Activated naive CD4-positive, alpha-beta T cell treated with anti-CD3 and anti-CD28 coated beads for 36 hours (primary cell): ENCODE results near the gene SYNGAP1. TPM values are rescaled to one million over a fixed set of nuclear protein-coding genes. Genes with fewer than 3 reads are reported as not detected.

Experiments
- CTCF ChIA-PET: fragments of 350-600 bp; sonication (Branson Sonifier 250); formaldehyde crosslinking; loops from one replicate; lab custom pipeline; 2021; ENCODE audit warnings: antibody characterized with exemption; lab: Charles Lee
- DNase-seq: peaks from one replicate; pipeline ENCODE4 v3.0.0-alpha.2; 2020
- H3K27ac Mint-ChIP-seq: one replicate; pipeline ENCODE4 v1.8.0; 2021; ENCODE audit warnings: mild to moderate bottlenecking, mixed read lengths
- H3K27me3 Mint-ChIP-seq: one replicate; pipeline ENCODE4 v1.8.0; 2021; ENCODE audit warnings: low read depth, mixed read lengths
- H3K36me3 Mint-ChIP-seq: one replicate; pipeline ENCODE4 v1.8.0; 2021; ENCODE audit warnings: low read depth, mixed read lengths
- H3K4me1 Mint-ChIP-seq: one replicate; pipeline ENCODE4 v1.8.0; 2021; ENCODE audit warnings: low read depth, mixed read lengths
- H3K4me3 Mint-ChIP-seq: one replicate; pipeline ENCODE4 v1.8.0; 2021; ENCODE audit warnings: mild to moderate bottlenecking, moderate library complexity, mixed read lengths
- H3K9me3 Mint-ChIP-seq: one replicate; pipeline ENCODE4 v1.8.0; 2021; ENCODE audit warnings: mixed read lengths
- intact Hi-C: fragments of 100-400 bp; cut with micrococcal nuclease; formaldehyde crosslinking; loops from one replicate; pipeline ENCODE4 v1.15.1; 2023
- total RNA-seq, 2 experiments: library from RNA; stranded (reverse); gene quantifications; one replicate each; pipeline ENCODE4 v1.2.3, GENCODE V29; 2021

Gene SYNGAP1
- total RNA-seq, 2 experiments from 2014 or later = 35.1 to 42.2 TPM

- peaks cover 74% of the 10 kb centered on the region for H3K4me1 Mint-ChIP-seq
- CTCF ChIA-PET = interaction anchor here (0.6 to 2.0 kb wide), 3 partner anchors 10 to 104 kb away, joined by 3 to 6 read pairs (median 4); no protein-coding TSS in a partner anchor
- H3K4me3 Mint-ChIP-seq = peak overlapping the region; percentile 92
Observed at GRCh38 chr6:33416386-33417127, 3.3 kb upstream of the SYNGAP1 start.

DNA sequence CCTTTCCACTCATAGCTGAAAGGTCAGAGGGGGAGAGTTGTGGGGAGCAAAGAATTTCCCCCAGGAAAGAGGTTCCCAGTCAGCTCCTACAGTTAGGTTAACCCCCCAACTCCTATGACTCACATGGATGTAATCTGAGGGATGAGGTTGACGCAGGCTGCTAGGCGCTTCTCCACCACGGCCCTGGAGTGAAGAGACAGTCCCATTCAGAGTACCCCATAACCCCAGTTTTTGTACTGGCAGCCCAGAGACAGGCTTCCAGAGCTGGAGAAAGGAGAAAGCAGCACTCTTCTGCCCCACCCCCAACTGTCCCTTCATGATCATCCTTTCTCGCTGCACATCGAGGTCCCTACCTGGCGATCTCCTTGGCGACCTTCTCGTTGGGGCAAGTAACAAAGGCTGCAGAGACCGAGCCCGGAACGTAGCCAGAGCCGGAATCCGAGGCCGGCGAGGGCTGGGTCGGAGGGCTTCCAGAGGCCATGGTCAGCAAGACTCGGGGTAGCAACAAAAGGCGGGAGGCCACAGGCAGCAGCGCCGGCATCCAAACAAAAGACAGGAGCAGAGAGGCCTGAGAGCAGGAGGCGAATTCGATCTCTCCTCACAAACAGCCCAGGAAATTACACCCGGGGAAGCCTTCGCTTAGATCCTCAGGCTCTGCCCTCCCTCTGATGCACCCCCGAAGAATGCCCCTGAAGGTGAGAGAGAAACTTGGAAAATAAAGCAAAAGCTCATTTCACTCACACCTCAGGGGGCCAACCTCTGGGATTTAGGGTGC lies 2.5 kb upstream of the SYNGAP1 start:
- H3K27ac Mint-ChIP-seq = peak overlapping the region; percentile 99
- H3K4me1 Mint-ChIP-seq = peaks cover 71% of the 10 kb centered on the region
- peak overlapping the region; percentile 92 for H3K4me3 Mint-ChIP-seq
- no peaks in the 10 kb centered on the region for H3K9me3 Mint-ChIP-seq
- DNase-seq = peak; percentile 56
- no peaks in the 10 kb centered on the region for H3K27me3 Mint-ChIP-seq
- intact Hi-C loops = loop anchor here (2.0 to 5.0 kb wide), 3 partner anchors 13 to 820 kb away; partner anchors contain the start of genes HMGA1 and PSMB8
- peaks cover 22% of the 10 kb centered on the region for H3K36me3 Mint-ChIP-seq
- CTCF ChIA-PET = interaction anchor here (0.6 to 2.0 kb wide), 4 partner anchors 9 to 105 kb away, joined by 3 to 6 read pairs (median 4); no protein-coding TSS in a partner anchor

More at GRCh38 chr6:33416386-33417127, 3.3 kb upstream of the SYNGAP1 start:
- no peaks in the 10 kb centered on the region for H3K9me3 Mint-ChIP-seq
- H3K36me3 Mint-ChIP-seq = peaks cover 22% of the 10 kb centered on the region
- no peaks in the 10 kb centered on the region for H3K27me3 Mint-ChIP-seq
- peak; percentile 77 for DNase-seq
- H3K27ac Mint-ChIP-seq = peak overlapping the region; percentile 99
- intact Hi-C loops = loop anchor here (2.0 to 5.0 kb wide), 3 partner anchors 14 to 821 kb away; partner anchors contain the start of genes HMGA1 and PSMB8

GRCh38 chr6:33417903-33418689 lies 1.8 kb upstream of the SYNGAP1 start, which contains the start of gene CUTA:
CUTA (minus strand) TSS chr6:33418107; CDS start chr6:33418000, 107 bp downstream.
- Mint-ChIP-seq H3K4me1 (peaks cover 65% of the 10 kb centered on the region), H3K27me3 (no peaks in the 10 kb centered on the region), H3K9me3 (no peaks in the 10 kb centered on the region), H3K36me3 (peaks cover 22% of the 10 kb centered on the region), H3K4me3 (peak within 1 kb of the TSS; percentile 92), H3K27ac (peak within 1 kb of the TSS; percentile 99)
- DNase-seq = peak; percentile 100
- intact Hi-C loops = loop anchor here (1.0 to 5.0 kb wide), 14 partner anchors 8 to 819 kb away; partner anchors contain the start of genes BAK1, HMGA1, KIFC1 and PSMB8
- CTCF ChIA-PET = interaction anchor here (0.7 to 1.9 kb wide), 5 partner anchors 13 to 161 kb away, joined by 3 to 9 read pairs (median 3); no protein-coding TSS in a partner anchor

GRCh38 chr6:33418690-33419291 lies 1.1 kb upstream of the SYNGAP1 start:
- intact Hi-C loops = loop anchor here (1.0 to 5.0 kb wide), 13 partner anchors 8 to 819 kb away; partner anchors contain the start of genes BAK1, HMGA1, KIFC1 and PSMB8
- DNase-seq = peak; percentile 86
- peak overlapping the region; percentile 92 for H3K4me3 Mint-ChIP-seq
- CTCF ChIA-PET = interaction anchor here (0.6 to 1.9 kb wide), 9 partner anchors 10 to 160 kb away, joined by 3 to 9 read pairs (median 3); no protein-coding TSS in a partner anchor
- H3K27me3 Mint-ChIP-seq = no peaks in the 10 kb centered on the region
- H3K36me3 Mint-ChIP-seq = peaks cover 22% of the 10 kb centered on the region
- H3K27ac Mint-ChIP-seq = peak overlapping the region; percentile 99
- peaks cover 61% of the 10 kb centered on the region for H3K4me1 Mint-ChIP-seq
- H3K9me3 Mint-ChIP-seq = no peaks in the 10 kb centered on the region

DNA sequence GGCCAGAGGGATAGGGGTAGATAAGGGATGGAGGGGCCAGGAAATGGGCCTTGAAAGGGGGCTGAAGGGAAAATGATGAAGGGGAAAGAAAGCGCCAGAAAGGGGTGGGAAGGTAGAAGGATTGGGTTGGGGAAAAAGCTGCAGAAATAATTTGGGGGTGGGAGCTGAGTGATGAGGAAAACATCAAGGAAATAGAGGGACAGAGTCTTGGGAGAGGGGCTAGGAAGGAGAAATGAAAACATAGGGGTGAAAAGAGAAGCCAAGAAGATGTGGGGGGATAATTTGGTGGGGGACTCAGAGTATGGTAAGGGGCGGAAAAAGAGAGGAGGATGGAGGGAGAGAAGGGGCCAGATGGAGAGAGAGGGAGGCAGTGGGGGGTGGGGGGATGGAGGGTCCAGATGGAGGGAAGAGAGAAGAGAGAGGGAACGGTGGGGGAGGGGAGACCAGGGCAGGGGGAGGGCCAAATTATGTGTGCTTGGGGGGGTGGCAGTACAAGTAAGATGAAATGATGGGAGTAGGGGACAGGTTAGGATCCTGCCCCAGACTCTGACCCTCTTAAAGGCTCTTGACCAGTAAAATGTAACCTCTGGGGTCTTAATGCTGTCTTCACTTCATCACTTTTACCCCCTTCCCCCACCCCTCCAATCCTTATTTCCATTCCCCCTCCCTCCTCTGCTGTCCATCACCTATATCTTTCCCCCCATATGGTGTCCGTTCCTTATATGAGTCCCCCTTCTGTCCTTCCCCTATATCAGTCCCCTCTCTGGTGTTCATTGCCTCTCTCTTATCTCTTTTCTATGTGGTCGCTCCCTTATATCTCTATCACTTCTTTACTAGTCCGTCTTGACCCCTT lies 852 bp downstream of the SYNGAP1 start:
- CTCF ChIA-PET = no interaction called here
- Mint-ChIP-seq H3K27me3 (no peaks in the 10 kb centered on the region), H3K9me3 (no peaks in the 10 kb centered on the region), H3K36me3 (peaks cover 10% of the 10 kb centered on the region), H3K4me1 (peaks cover 53% of the 10 kb centered on the region), H3K4me3 (peak overlapping the region; percentile 62), H3K27ac (no peak overlapping the region)
- no peak for DNase-seq
- intact Hi-C loops = no loop called here

GRCh38 chr6:33421344-33421643 lies 1.4 kb downstream of the SYNGAP1 start:
- Mint-ChIP-seq H3K27me3 (no peaks in the 10 kb centered on the region), H3K27ac (no peak overlapping the region), H3K36me3 (peaks cover 8% of the 10 kb centered on the region), H3K9me3 (no peaks in the 10 kb centered on the region), H3K4me3 (peak overlapping the region; percentile 17), H3K4me1 (peaks cover 48% of the 10 kb centered on the region)
- intact Hi-C loops = no loop called here
- DNase-seq = no peak
- CTCF ChIA-PET = no interaction called here

DNA sequence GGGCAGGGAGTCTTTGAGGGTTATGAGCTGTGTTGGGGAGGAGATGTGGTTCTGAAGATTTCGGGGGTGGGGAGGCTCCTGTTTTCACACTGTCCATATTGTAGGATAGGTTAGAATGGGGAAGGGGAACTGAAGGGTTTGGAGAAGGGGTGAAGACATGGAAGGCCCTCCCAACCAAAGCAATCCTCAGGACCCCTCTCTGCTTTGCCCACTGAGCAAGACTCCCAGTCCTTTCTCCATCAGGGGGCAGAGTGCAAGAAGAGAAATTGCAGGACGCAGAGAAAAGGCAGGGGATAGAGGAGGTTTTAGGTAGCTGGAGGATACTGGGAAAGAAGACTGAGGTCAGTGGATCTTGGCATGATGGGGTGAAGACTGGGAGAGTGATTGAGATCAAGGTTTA lies 3.9 kb downstream of the SYNGAP1 start:
- CTCF ChIA-PET = no interaction called here
- peaks cover 50% of the 10 kb centered on the region for H3K4me1 Mint-ChIP-seq
- no peak for DNase-seq
- no peak overlapping the region for H3K27ac Mint-ChIP-seq
- H3K9me3 Mint-ChIP-seq = no peaks in the 10 kb centered on the region
- no peaks in the 10 kb centered on the region for H3K36me3 Mint-ChIP-seq
- peak overlapping the region; percentile 87 for H3K4me3 Mint-ChIP-seq
- intact Hi-C loops = no loop called here
- H3K27me3 Mint-ChIP-seq = no peaks in the 10 kb centered on the region

DNA sequence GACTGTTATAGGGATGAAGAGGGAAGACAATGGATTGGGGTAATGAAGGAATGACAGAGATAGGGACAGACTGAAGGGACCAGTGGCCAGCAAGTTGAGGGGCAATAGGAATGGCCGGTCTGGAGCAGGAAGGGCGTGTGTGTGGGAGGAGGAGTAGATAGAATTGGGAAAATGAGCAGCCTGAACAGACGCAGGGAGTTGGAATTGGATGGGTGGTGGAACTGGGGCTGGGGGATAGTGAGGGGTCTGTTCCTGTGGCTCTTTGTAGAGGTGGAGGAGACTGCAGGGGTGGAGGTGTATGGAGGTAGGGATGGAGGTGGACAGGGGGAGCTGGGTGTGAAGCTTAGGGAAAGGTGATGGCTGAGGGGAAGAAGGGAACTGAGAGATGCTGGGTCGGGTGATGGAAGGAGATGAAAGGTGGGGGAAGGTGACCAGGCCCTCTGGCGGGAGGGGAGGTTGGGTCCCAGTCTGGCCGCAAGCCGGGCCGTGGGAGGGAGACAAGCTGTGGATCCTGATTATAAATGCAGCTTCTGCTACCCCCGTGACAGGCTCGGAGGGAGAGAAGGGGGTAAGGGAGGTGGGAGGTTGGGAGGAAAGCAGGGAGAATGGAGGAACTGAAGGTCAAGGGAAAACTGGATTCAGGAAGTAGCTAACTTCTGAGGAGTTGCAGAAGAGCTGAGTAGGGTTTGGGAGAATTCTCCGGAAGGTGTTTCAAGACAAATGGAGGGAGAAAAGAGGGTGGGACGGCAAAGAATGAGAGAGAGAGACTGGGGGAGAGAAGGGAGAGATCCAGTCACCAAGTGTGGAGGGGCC lies 5.2 kb downstream of the SYNGAP1 start:
- Mint-ChIP-seq H3K4me1 (peaks cover 52% of the 10 kb centered on the region), H3K36me3 (no peaks in the 10 kb centered on the region), H3K27me3 (no peaks in the 10 kb centered on the region), H3K4me3 (peak overlapping the region; percentile 87), H3K27ac (peak overlapping the region; percentile 88), H3K9me3 (no peaks in the 10 kb centered on the region)
- intact Hi-C loops = loop anchor here (5.0 kb wide), 1 partner anchor 267 kb away; no protein-coding TSS in a partner anchor
- CTCF ChIA-PET = interaction anchor here (1.7 to 2.8 kb wide), 4 partner anchors 9 to 148 kb away, joined by 5 to 18 read pairs (median 7); partner anchors contain the start of gene B3GALT4
- DNase-seq = no peak

- DNase-seq = peak; percentile 93
- H3K27ac Mint-ChIP-seq = peak overlapping the region; percentile 88
- CTCF ChIA-PET = interaction anchor here (0.6 to 2.8 kb wide), 14 partner anchors 9 to 285 kb away, joined by 3 to 18 read pairs (median 4); partner anchors contain the start of genes B3GALT4, PHF1, UQCC2 and ZBTB9
- H3K9me3 Mint-ChIP-seq = no peaks in the 10 kb centered on the region
- H3K27me3 Mint-ChIP-seq = no peaks in the 10 kb centered on the region
- peaks cover 59% of the 10 kb centered on the region for H3K4me1 Mint-ChIP-seq
- peak overlapping the region; percentile 87 for H3K4me3 Mint-ChIP-seq
- intact Hi-C loops = loop anchor here (1.0 to 5.0 kb wide), 3 partner anchors 8 to 266 kb away; partner anchors contain the start of genes CUTA and KIFC1
- no peaks in the 10 kb centered on the region for H3K36me3 Mint-ChIP-seq
Observed at GRCh38 chr6:33425668-33426577, 6.1 kb downstream of the SYNGAP1 start.
